ENCODE data around the gene ANXA6. TPM values are rescaled to one million over a fixed set of nuclear protein-coding genes. Genes with fewer than 3 reads are reported as not detected.
A peak's percentile ranks its signal among the peaks of the same experiment; 100 is the strongest.

Gene ANXA6
- total RNA-seq, 1 experiment from 2014 or later: 98.7 TPM

DNA sequence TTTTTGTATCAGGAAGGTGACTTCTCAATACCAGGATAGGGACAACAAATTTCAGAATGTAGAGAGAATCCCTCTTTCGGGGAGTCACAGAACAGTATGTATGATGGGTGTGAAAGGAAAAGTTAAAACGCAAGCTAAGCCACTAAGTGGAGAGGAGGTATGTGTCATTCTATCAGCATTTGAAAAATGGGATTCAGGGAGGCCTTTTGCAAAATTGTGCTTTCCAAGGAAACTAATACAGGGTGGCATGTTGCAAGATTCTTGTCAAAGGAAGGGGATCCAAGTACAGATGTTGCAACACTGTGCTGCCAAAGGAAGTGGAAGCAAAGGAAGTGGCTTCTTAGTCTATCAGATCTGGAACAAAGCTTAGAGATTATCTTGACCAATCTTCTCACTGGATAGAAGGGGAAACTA, 64.1 kb downstream of the ANXA6 start:
- Histone ChIP-seq H3K23ac (ENCODE audit: insufficient read length, low read depth, low read length) (no peak overlapping the region), H3T11ph (ENCODE audit: low read length) (no peak overlapping the region), H3K4ac (ENCODE audit: low read depth, low read length) (no peak overlapping the region), H2BK15ac (ENCODE audit: low read depth, low read length) (no peak overlapping the region), H2AFZ (ENCODE audit: low read length) (no peak overlapping the region), H3K27ac (ENCODE audit: insufficient read length, low read depth, low read length) (no peak overlapping the region), H2BK120ac (ENCODE audit: low read depth, low read length, poor library complexity, severe bottlenecking) (no peak overlapping the region), H3K4me1 (ENCODE audit: insufficient read depth, low read length) (peaks cover 2% of the 10 kb centered on the region; the same call in 1 of the 2 replicates), H3K9me3 (ENCODE audit: control insufficient read depth, low read depth, low read length) (no peaks in the 10 kb centered on the region), H3K23me2 (ENCODE audit: insufficient read length, low read depth, low read length, poor library complexity, severe bottlenecking) (no peaks in the 10 kb centered on the region), H3K27me3 (ENCODE audit: insufficient read depth, low read length) (no peaks in the 10 kb centered on the region), H3K79me2 (ENCODE audit: insufficient read depth, low read length) (no peaks in the 10 kb centered on the region), H3K79me1 (ENCODE audit: insufficient read depth, low read depth, low read length, poor library complexity, severe bottlenecking) (no peaks in the 10 kb centered on the region), H2AK5ac (ENCODE audit: insufficient read length, low read length) (no peak overlapping the region), H4K5ac (ENCODE audit: insufficient read length, low read depth, low read length) (no peak overlapping the region), H2BK5ac (ENCODE audit: insufficient read length, low read length) (no peak overlapping the region), H4K20me1 (ENCODE audit: control insufficient read depth, insufficient read depth, insufficient read length) (no peaks in the 10 kb centered on the region), H3K56ac (ENCODE audit: insufficient read length, low read depth, low read length) (no peak overlapping the region), H4K91ac (ENCODE audit: insufficient read length, low read depth, low read length) (no peak overlapping the region), H3K4me2 (ENCODE audit: insufficient read depth, insufficient read length, low read length) (no peak overlapping the region), H3K14ac (ENCODE audit: insufficient read depth, low read length) (no peak overlapping the region), H2BK12ac (ENCODE audit: insufficient read length, low read depth, low read length) (no peak overlapping the region), H3K9ac (ENCODE audit: extremely low read depth, insufficient read length, low read length) (no peak overlapping the region), H2BK20ac (ENCODE audit: low read depth, low read length, poor library complexity, severe bottlenecking) (no peak overlapping the region), H4K8ac (replicated peaks; ENCODE audit: insufficient read length, low read depth, low read length) (no peak overlapping the region), H3K18ac (ENCODE audit: insufficient read length, low read depth, low read length) (no peak overlapping the region)
- no peak overlapping the region for H3K4me3 Mint-ChIP-seq
- DNase-seq: no peak
- WGBS (ENCODE audit: extremely low coverage, insufficient read length, low lambda C conversion rate): no CpG with 5 or more reads among the region's 2 CpGs
- H3K27me3 Mint-ChIP-seq (ENCODE audit: low read depth): no peaks in the 10 kb centered on the region; the same call in 1 of the 2 replicates
- peak overlapping the region in 1 of 3 experiments; percentile 2; a peak in 2 of 7 replicates for H3K27ac Mint-ChIP-seq
- no peaks in the 10 kb centered on the region for H3K36me3 Mint-ChIP-seq (ENCODE audit: insufficient read depth in 1 of 3, low read depth in 3 of 3)
- no peaks in the 10 kb centered on the region for H3K9me3 Mint-ChIP-seq
- H3K4me1 Mint-ChIP-seq: peaks cover 27 to 32% of the 10 kb centered on the region in 2 experiments
- TF ChIP-seq, protein P1, sequence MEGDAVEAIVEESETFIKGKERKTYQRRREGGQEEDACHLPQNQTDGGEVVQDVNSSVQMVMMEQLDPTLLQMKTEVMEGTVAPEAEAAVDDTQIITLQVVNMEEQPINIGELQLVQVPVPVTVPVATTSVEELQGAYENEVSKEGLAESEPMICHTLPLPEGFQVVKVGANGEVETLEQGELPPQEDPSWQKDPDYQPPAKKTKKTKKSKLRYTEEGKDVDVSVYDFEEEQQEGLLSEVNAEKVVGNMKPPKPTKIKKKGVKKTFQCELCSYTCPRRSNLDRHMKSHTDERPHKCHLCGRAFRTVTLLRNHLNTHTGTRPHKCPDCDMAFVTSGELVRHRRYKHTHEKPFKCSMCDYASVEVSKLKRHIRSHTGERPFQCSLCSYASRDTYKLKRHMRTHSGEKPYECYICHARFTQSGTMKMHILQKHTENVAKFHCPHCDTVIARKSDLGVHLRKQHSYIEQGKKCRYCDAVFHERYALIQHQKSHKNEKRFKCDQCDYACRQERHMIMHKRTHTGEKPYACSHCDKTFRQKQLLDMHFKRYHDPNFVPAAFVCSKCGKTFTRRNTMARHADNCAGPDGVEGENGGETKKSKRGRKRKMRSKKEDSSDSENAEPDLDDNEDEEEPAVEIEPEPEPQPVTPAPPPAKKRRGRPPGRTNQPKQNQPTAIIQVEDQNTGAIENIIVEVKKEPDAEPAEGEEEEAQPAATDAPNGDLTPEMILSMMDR (conservative IDR thresholded peaks at IDR 0.05): no peak
